ENCODE data around the gene TSC1.
"Not testable (repeated sequence)": the region's sequence is repeated elsewhere in the genome, so short reads cannot be mapped to it uniquely, and the experiment has no call there.

TSC1 gene

GRCh38 chr9:132944294-132945185, at the start of gene TSC1:
Gene TSC1, minus strand, starts transcription at chr9:132944616. Its CDS starts 15,744 bp downstream, at chr9:132928872.
- DNase-seq (ENCODE audit: low spot score) = peak; percentile 84

- DNase-seq (ENCODE audit: low spot score) = no peak
These were observed 49.1 kb upstream of the TSC1 start for GRCh38 chr9:132993511-132993939.

GRCh38 chr9:132991351-132992300, 47.2 kb upstream of the TSC1 start:
- DNase-seq (ENCODE audit: low spot score) = no peak

GRCh38 chr9:132990781-132991180, 46.4 kb upstream of the TSC1 start:
- no peak for DNase-seq (ENCODE audit: low spot score)

GRCh38 chr9:132989998-132990557, 45.7 kb upstream of the TSC1 start:
- DNase-seq (ENCODE audit: low spot score) = not testable (repeated sequence)

GRCh38 chr9:132989414-132989996, 45.1 kb upstream of the TSC1 start:
- no peak for DNase-seq (ENCODE audit: low spot score)

- no peak for DNase-seq (ENCODE audit: low spot score)
These were observed 44.5 kb upstream of the TSC1 start for GRCh38 chr9:132989014-132989310.

- DNase-seq (ENCODE audit: low spot score) = no peak
These were observed 44.0 kb upstream of the TSC1 start for GRCh38 chr9:132988244-132989013.

- no peak for DNase-seq (ENCODE audit: low spot score)
These were observed 42.5 kb upstream of the TSC1 start for GRCh38 chr9:132986640-132987620.

- no peak for DNase-seq (ENCODE audit: low spot score)
These were observed 41.7 kb upstream of the TSC1 start for GRCh38 chr9:132986114-132986513.

- DNase-seq (ENCODE audit: low spot score) = no peak
These were observed 41.1 kb upstream of the TSC1 start for GRCh38 chr9:132985489-132985888.

- no peak for DNase-seq (ENCODE audit: low spot score)
These were observed 40.6 kb upstream of the TSC1 start for GRCh38 chr9:132985071-132985350.

- no peak for DNase-seq (ENCODE audit: low spot score)
These were observed 40.0 kb upstream of the TSC1 start for GRCh38 chr9:132984202-132985070.

GRCh38 chr9:132983491-132984201, 39.2 kb upstream of the TSC1 start:
- no peak for DNase-seq (ENCODE audit: low spot score)

- no peak for DNase-seq (ENCODE audit: low spot score)
These were observed 38.0 kb upstream of the TSC1 start for GRCh38 chr9:132982458-132982857.

- no peak for DNase-seq (ENCODE audit: low spot score)
These were observed 35.7 kb upstream of the TSC1 start for GRCh38 chr9:132980157-132980556.

GRCh38 chr9:132978451-132979131, 34.2 kb upstream of the TSC1 start, which contains the start of gene GFI1B:
Gene GFI1B, plus strand, starts transcription at chr9:132978694. Its CDS starts 7,985 bp downstream, at chr9:132986679.
- DNase-seq (ENCODE audit: low spot score) = no peak

- DNase-seq (ENCODE audit: low spot score) = no peak
These were observed 33.7 kb upstream of the TSC1 start for GRCh38 chr9:132978112-132978450.
